HepG2 (cell line): ENCODE results near the gene ZFP36L2. TPM values are rescaled to one million over a fixed set of nuclear protein-coding genes. Genes with fewer than 3 reads are reported as not detected.

Experiments
- AHR ChIP-seq: IDR thresholded peaks from 2 replicates; pipeline ENCODE4 v1.6.1; 2018; ENCODE audit warnings: missing genetic modification reagents, missing compliant biosample characterization
- ARNTL ChIP-seq: sonication (generic); formaldehyde crosslinking; IDR thresholded peaks from 2 replicates; pipeline ENCODE4 v1.4.0; 2020; ENCODE audit warnings: mild to moderate bottlenecking, missing genetic modification reagents
- CTCF ChIP-seq: sonication (generic); formaldehyde crosslinking; IDR thresholded peaks from 2 replicates; pipeline ENCODE4 v1.5.0; 2020; ENCODE audit warnings: mild to moderate bottlenecking, missing genetic modification reagents, moderate library complexity
- DNMT1 ChIP-seq: sonication (generic); formaldehyde crosslinking; IDR thresholded peaks from 2 replicates; pipeline ENCODE4 v1.5.1; 2020; ENCODE audit warnings: mild to moderate bottlenecking, missing genetic modification reagents
- ETV6 ChIP-seq: sonication (generic); formaldehyde crosslinking; conservative IDR thresholded peaks from 2 replicates; pipeline ENCODE4 v1.4.0; 2020; ENCODE audit warnings: missing genetic modification reagents
- HOXA3 ChIP-seq: sonication (generic); formaldehyde crosslinking; IDR thresholded peaks from 2 replicates; pipeline ENCODE4 v1.5.0; 2020; ENCODE audit warnings: missing genetic modification reagents
- MATR3 ChIP-seq: sonication (generic); formaldehyde crosslinking; IDR thresholded peaks from 2 replicates; pipeline ENCODE4 v1.4.0; 2020; ENCODE audit warnings: missing genetic modification reagents
- NAIF1 ChIP-seq: sonication (generic); formaldehyde crosslinking; IDR thresholded peaks from 2 replicates; pipeline ENCODE4 v1.5.0; 2020; ENCODE audit warnings: mild to moderate bottlenecking, missing genetic modification reagents, borderline replicate concordance
- NR1H2 ChIP-seq: sonication (generic); formaldehyde crosslinking; IDR thresholded peaks from 2 replicates; pipeline ENCODE4 v1.8.1; 2022; ENCODE audit warnings: low read depth, missing genetic modification reagents, borderline replicate concordance
- RELA ChIP-seq: sonication (generic); formaldehyde crosslinking; IDR thresholded peaks from 2 replicates; pipeline ENCODE4 v1.4.0; 2020; ENCODE audit warnings: missing genetic modification reagents
- STAG1 ChIP-seq: sonication (generic); formaldehyde crosslinking; IDR thresholded peaks from 2 replicates; pipeline ENCODE4 v1.4.0; 2020; ENCODE audit warnings: missing genetic modification reagents
- U2AF2 ChIP-seq: fragments of 200-400 bp; formaldehyde crosslinking; IDR thresholded peaks from 2 replicates; pipeline ENCODE4 v1.6.1; 2017; ENCODE audit warnings: low read depth, mild to moderate bottlenecking, low read length
- ZBTB20 ChIP-seq: sonication (generic); formaldehyde crosslinking; IDR thresholded peaks from 2 replicates; pipeline ENCODE4 v1.8.1; 2023; ENCODE audit warnings: missing genetic modification reagents, low read depth, mild to moderate bottlenecking, borderline replicate concordance
- ZKSCAN5 ChIP-seq: sonication (generic); formaldehyde crosslinking; IDR thresholded peaks from 2 replicates; pipeline ENCODE4 v1.5.1; 2020; ENCODE audit warnings: mild to moderate bottlenecking, missing genetic modification reagents
- ZNF205 ChIP-seq: IDR thresholded peaks from 2 replicates; pipeline ENCODE4 v1.6.1; 2018; ENCODE audit warnings: missing biosample characterization, missing genetic modification reagents
- ZNF704 ChIP-seq: sonication (generic); formaldehyde crosslinking; IDR thresholded peaks from 2 replicates; pipeline ENCODE4 v1.8.1; 2023; ENCODE audit warnings: mild to moderate bottlenecking, inconsistent platforms, moderate library complexity, missing genetic modification reagents, borderline replicate concordance
- ZNF780A ChIP-seq: sonication (generic); formaldehyde crosslinking; IDR thresholded peaks from 2 replicates; pipeline ENCODE4 v1.8.0; 2022; ENCODE audit warnings: mild to moderate bottlenecking, missing genetic modification reagents, moderate library complexity
- ZNF781 ChIP-seq: sonication (generic); formaldehyde crosslinking; IDR thresholded peaks from 2 replicates; pipeline ENCODE4 v1.5.1; 2020; ENCODE audit warnings: borderline replicate concordance, mild to moderate bottlenecking, missing genetic modification reagents; ENCODE audit errors: not compliant biosample characterization
- polyA plus RNA-seq, 8 experiments: library from polyadenylated mRNA; depleted of rRNA in 3 of 8; stranded (reverse) in 7 of 8; unstranded in 1 of 8; fragments of >200 nt; fragmentation: Illumina TruSeq in 4 of 8; extraction: Trizol in 4 of 8; gene quantifications; 2 replicates each; pipeline versions ENCODE4 v1.2.1 to v1.2.3, GENCODE V29; 2011 to 2016; ENCODE audit warnings: low read depth in 4 of 8, missing spikeins in 1 of 8, mixed read lengths in 1 of 8; ENCODE audit not compliant: insufficient read depth in 1 of 8
- total RNA-seq, 5 experiments: library from RNA; depleted of rRNA; stranded (reverse); fragments of >200 nt; fragmentation: Illumina TruSeq; extraction: Trizol; gene quantifications; 2 replicates each; pipeline ENCODE4 v1.2.3, GENCODE V29; 2016; ENCODE audit warnings: low read depth in 1 of 5
- TF ChIP-seq, protein P1 (sequence below): sonication (generic); formaldehyde crosslinking; conservative IDR thresholded peaks from 2 replicates; pipeline ENCODE4 v1.4.0; 2020; ENCODE audit warnings: missing genetic modification reagents
- TF ChIP-seq, protein P2 (sequence below): sonication (generic); formaldehyde crosslinking; IDR thresholded peaks from 2 replicates; pipeline ENCODE4 v1.9.0; 2021; ENCODE audit warnings: missing genetic modification reagents, mild to moderate bottlenecking, borderline replicate concordance

The ZFP36L2 gene
- total and polyA plus RNA-seq, 2 of the 13 experiments (the other 11 are each of a cell fraction or from before 2014, with no cell fraction given) = 11.2 to 21.8 TPM

DNA sequence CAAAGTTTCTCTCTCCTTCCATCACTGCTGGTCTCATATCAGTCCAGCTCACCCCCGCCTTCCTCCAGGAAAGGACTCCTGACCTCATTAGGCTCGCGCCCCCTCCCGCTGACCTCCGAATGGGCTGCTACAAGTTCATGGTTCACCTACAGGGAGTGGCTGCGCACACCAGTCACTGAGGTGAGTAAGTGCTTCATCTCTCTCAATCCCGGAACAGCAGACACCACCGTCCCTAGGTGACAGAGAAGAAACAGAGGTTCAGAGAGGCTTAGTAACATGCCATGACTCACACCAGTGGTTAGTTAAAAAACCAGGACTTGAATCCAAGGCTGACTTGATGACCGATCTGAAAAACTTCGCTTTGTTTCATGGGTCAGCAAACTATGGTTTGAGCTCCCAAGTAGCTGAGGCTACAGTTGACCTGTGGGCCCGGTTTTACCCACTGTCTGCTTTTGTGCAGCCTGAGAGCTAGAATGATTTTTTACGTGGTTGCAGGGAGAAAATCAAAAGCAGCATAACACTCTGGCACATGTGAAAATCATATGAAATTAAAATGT lies 42.0 kb downstream of the ZFP36L2 start (continued):
- TF ChIP-seq NAIF1 (CRISPR knock-in tag) (0 out of 2 replicates have a peak, but pooled peaks have one; percentile 63), AHR (CRISPR knock-in tag) (0 out of 2 replicates have a peak, but pooled peaks have one; percentile 44), U2AF2 (no peak), NR1H2 (no peak), DNMT1 (CRISPR knock-in tag) (no peak), HOXA3 (CRISPR knock-in tag) (peak; percentile 89; the same call in 1 of the 2 replicates), ZNF704 (no peak), ARNTL (CRISPR knock-in tag) (no peak), ZBTB20 (peak; percentile 71; the same call in 1 of the 2 replicates), ZNF781 (peak; percentile 18), RELA (CRISPR knock-in tag) (0 out of 2 replicates have a peak, but pooled peaks have one; percentile 26), STAG1 (CRISPR knock-in tag) (peak; percentile 47), ZNF205 (CRISPR knock-in tag) (peak; percentile 76; the same call in 1 of the 2 replicates), MATR3 (CRISPR knock-in tag) (no peak), ZKSCAN5 (peak; percentile 46; the same call in 1 of the 2 replicates), ETV6 (CRISPR knock-in tag) (no peak), CTCF (CRISPR knock-in tag) (peak; percentile 62), ZNF780A (CRISPR knock-in tag) (no peak)
- TF ChIP-seq, protein P1, sequence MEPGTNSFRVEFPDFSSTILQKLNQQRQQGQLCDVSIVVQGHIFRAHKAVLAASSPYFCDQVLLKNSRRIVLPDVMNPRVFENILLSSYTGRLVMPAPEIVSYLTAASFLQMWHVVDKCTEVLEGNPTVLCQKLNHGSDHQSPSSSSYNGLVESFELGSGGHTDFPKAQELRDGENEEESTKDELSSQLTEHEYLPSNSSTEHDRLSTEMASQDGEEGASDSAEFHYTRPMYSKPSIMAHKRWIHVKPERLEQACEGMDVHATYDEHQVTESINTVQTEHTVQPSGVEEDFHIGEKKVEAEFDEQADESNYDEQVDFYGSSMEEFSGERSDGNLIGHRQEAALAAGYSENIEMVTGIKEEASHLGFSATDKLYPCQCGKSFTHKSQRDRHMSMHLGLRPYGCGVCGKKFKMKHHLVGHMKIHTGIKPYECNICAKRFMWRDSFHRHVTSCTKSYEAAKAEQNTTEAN (CRISPR knock-in tag) = peak; percentile 80
- TF ChIP-seq, protein P2, sequence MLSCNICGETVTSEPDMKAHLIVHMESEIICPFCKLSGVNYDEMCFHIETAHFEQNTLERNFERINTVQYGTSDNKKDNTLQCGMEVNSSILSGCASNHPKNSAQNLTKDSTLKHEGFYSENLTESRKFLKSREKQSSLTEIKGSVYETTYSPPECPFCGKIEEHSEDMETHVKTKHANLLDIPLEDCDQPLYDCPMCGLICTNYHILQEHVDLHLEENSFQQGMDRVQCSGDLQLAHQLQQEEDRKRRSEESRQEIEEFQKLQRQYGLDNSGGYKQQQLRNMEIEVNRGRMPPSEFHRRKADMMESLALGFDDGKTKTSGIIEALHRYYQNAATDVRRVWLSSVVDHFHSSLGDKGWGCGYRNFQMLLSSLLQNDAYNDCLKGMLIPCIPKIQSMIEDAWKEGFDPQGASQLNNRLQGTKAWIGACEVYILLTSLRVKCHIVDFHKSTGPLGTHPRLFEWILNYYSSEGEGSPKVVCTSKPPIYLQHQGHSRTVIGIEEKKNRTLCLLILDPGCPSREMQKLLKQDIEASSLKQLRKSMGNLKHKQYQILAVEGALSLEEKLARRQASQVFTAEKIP (CRISPR knock-in tag) = no peak
